Epithelial cell of esophagus (primary cell): ENCODE measurements around the gene SIGLEC8.
A peak's percentile ranks its signal among the peaks of the same experiment; 100 is the strongest.

ENCODE experiments used
- DNase-seq: peaks from one replicate; pipeline ENCODE4 v3.0.0; 2010; ENCODE audit warnings: low read depth
- H3K4me3 ChIP-seq: 2 replicates; pipeline ENCODE4 v1.5.1; 2011; ENCODE audit warnings: mild to moderate bottlenecking, low read length, control low read depth
- TF ChIP-seq, protein P1 (sequence below): IDR thresholded peaks from 2 replicates; pipeline ENCODE4 v1.5.1; 2011; ENCODE audit warnings: low read depth, mild to moderate bottlenecking, low read length, control low read depth, inconsistent platforms; ENCODE audit not compliant: insufficient read depth; ENCODE audit errors: missing control alignments

The SIGLEC8 gene

DNA sequence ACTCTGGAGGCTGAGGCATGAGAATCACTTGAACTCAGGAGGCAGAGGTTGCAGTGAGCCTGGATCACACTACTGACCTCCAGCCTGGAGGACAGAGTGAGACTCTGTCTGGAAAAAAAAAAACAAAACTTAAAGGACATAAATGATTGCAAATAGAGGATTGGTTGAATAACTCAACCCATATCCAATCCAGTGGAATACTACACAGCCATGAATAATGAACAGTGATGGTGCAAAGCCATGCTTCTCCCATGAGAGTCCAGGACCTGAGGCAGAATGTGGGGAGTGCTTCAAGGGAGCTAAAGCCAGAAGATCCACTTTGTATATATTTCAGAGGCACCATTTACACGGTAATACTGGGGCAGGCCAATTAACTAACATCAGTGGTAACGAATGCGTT is 17.9 kb upstream of the SIGLEC8 start:
- no peak overlapping the region for H3K4me3 ChIP-seq
- TF ChIP-seq, protein P1, sequence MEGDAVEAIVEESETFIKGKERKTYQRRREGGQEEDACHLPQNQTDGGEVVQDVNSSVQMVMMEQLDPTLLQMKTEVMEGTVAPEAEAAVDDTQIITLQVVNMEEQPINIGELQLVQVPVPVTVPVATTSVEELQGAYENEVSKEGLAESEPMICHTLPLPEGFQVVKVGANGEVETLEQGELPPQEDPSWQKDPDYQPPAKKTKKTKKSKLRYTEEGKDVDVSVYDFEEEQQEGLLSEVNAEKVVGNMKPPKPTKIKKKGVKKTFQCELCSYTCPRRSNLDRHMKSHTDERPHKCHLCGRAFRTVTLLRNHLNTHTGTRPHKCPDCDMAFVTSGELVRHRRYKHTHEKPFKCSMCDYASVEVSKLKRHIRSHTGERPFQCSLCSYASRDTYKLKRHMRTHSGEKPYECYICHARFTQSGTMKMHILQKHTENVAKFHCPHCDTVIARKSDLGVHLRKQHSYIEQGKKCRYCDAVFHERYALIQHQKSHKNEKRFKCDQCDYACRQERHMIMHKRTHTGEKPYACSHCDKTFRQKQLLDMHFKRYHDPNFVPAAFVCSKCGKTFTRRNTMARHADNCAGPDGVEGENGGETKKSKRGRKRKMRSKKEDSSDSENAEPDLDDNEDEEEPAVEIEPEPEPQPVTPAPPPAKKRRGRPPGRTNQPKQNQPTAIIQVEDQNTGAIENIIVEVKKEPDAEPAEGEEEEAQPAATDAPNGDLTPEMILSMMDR = no peak
- DNase-seq = no peak

DNA sequence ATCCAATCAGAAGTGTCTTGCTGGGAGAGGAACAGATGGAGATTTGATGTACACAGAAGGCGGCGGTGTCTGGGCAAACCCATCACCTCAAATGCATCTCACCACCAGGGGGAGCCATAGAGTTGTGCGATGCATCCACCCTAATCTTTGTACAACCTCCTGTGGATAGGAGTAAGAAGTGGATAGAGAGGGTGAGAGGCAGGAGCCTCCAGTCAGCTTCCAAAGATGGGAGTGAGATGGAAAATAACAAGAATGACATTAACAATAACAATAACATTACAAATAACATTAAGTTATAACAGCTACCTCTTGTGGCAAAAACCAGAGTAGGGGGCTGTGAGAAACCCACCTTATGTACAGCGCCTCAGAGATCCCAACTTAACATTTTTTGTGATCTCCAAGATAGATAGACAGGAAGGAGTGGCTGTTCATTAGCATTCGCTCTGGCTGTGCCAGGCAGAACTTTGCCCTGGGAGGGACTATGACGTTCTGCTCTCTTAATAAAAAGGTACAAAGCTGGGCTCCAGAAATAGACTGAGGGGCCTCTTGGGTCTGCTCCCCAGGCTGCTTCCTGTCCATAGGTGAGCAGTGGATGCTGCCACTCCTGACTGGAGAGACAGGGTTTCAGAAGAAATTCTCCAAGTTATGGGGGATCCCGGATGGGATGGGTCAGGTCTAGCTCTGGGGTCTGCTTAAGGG is 14.9 kb upstream of the SIGLEC8 start:
- no peak overlapping the region for H3K4me3 ChIP-seq
- DNase-seq = peak; percentile 69
- TF ChIP-seq, protein P1 = peak; percentile 77

DNA sequence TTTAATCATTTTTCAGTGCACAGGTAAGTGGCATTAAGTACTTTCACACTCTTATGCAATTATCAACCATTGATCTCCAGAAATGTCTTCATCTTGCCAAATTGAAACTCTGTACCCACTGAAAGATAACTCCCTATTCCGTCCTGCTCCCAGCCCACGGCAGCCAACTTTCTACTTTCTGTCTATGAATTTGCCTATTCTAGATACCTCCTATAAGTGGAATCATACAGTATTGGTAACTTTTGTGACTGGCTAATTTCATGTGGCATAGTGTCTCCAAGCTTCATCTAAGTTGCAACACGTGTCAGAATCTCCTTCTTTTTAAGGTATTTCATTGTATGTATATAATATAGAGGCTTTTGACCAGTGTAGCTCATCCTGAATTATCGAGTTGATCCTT is 14.4 kb upstream of the SIGLEC8 start:
- TF ChIP-seq, protein P1 = no peak
- H3K4me3 ChIP-seq = no peak overlapping the region
- DNase-seq = no peak

DNA sequence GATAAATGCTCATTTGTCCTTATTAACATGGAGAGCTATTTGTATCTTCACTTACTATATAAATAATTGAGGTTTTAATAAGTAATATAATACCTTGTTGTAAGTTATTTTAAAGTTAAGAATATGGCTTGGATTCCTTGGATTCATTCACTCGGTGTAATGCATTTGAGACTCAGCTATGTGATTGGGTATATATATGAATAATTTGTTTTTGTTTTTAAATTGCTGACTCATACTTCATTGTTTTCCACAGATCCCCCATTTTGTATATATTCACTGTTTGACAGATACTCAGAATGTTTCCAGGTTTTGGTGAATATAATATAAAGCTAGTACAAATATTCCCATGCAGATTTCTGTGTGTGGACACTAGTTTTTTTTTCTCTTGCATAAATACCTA is 13.3 kb upstream of the SIGLEC8 start:
- TF ChIP-seq, protein P1 = no peak
- DNase-seq = no peak
- H3K4me3 ChIP-seq = no peak overlapping the region

DNA sequence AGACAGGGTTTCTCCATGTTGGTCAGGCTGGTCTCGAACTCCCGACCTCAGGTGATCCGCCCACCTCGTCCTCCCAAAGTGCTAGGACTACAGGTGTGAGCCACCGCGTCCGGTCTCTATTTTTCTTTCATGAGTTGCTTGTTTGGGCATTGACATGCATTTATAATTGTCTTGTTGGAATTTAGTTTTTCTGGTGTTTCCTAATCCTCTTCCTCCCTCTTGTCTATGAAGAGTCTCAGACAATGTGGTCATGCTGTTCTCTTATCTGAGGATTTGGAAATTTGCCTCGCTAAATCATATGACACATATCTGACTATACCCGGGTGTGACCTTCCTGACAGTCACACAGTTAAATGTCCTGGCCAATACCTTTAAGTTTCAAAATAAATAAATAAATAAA is 12.7 kb upstream of the SIGLEC8 start:
- TF ChIP-seq, protein P1 = no peak
- peak; percentile 10 for DNase-seq
- H3K4me3 ChIP-seq = no peak overlapping the region

DNA sequence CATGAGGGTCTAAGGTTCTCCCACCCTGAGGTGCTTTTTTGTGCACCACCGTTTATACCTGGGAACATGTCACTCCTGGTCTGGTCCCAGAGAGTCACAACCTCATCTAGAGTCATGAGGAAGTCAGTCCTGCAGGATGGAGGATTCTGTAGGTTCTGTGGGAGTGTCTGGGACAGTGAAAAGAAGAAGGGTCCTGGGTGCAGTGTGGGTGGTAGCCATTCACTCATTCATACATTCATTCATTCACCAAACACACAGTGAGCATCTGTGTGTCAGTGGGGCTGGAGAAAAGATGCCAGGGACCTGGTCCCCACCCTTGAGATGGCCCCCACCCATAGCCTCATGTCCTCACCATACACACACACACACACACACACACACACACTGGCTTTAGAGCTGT is 11.4 kb upstream of the SIGLEC8 start:
- no peak overlapping the region for H3K4me3 ChIP-seq
- no peak for DNase-seq
- TF ChIP-seq, protein P1 = no peak

DNA sequence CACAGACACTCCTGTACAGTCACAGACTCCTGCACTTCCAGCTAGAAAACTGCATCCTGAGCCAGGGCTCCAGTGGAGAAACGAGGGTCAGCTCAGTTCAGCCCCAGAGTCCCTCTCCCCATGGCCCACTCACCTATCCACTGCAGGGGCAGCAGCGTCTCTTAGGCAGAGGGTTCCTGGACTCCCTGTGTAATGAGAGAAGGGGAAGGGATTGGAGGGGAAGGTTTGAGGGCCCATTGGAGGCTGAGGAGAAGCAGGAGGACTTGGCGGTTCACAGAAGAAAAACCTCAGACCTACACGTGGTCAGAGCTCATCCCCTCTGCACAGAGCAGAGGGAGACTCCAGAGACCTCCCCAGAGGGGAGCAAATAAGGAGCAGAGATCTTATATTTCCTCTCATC is 10.9 kb upstream of the SIGLEC8 start:
- no peak for DNase-seq
- TF ChIP-seq, protein P1 = no peak
- H3K4me3 ChIP-seq = no peak overlapping the region
